ENCODE results near the gene DUSP8.
"Not testable (repeated sequence)": the region's sequence is repeated elsewhere in the genome, so short reads cannot be mapped to it uniquely, and the experiment has no call there.

The DUSP8 gene

DNA sequence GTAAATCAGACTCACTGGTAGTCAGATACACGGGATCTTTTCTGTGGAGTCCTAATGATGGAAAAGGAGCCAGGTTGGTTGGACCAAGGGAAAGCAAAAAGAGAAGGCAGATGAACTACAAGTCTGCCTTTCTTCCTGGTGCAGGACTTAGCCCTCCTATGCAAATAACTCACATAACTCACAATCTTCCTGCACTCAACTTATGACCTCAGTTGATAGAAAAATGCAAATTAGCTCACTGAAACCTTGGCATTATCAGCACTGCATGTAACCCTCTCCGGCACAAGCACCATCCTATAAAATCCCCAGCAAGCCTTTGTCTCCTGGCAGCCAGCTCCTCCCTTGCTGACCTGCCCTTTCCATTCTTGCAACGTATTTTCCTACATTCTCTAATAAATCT lies 29.6 kb upstream of the DUSP8 start:
- not testable (repeated sequence) for H3K4me1 ChIP-seq (ENCODE audit: control insufficient read depth in 1 of 2, insufficient read depth in 2 of 2, low read length in 2 of 2); H3K9ac ChIP-seq (ENCODE audit: low read depth in 1 of 2, low read length in 2 of 2); H3K27ac ChIP-seq (ENCODE audit: low read depth, low read length); H3K36me3 ChIP-seq (ENCODE audit: control insufficient read depth in 1 of 2, insufficient read depth in 2 of 2, low read length in 2 of 2); H3K4me3 ChIP-seq (ENCODE audit: low read depth in 1 of 2, low read length in 2 of 2); H3K9me3 ChIP-seq (ENCODE audit: control insufficient read depth in 1 of 2, low read length in 2 of 2); H3K27me3 ChIP-seq (ENCODE audit: control insufficient read depth in 1 of 2, insufficient read depth in 2 of 2, low read length in 2 of 2)

DNA sequence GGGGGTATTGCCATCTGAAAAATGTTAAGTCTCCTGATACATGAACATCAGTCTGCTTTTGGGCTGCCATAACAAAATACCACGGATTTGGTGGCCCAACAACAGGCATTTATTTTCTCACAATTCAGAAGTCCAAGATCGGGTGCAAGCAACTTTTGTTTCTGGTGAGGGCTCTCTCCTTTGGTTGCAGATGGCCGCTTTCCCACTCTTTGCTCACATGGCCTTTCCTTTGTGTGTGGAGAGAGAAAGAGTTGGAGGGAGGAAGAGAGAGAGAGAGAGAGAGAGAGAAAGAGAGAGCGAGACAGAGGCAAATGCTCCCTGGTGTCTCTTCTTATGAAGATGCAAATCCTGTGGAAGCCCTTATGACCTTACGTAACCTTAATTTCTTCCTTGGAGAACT lies 28.6 kb upstream of the DUSP8 start:
- H3K4me3 ChIP-seq (ENCODE audit: low read depth in 1 of 2, low read length in 2 of 2): no peak overlapping the region
- no peak overlapping the region for H3K9ac ChIP-seq (ENCODE audit: low read depth in 1 of 2, low read length in 2 of 2)
- peaks cover 0 to 3% of the 10 kb centered on the region in 2 donors for H3K27me3 ChIP-seq (ENCODE audit: control insufficient read depth in 1 of 2, insufficient read depth in 2 of 2, low read length in 2 of 2)
- no peak overlapping the region for H3K27ac ChIP-seq (ENCODE audit: low read depth, low read length)
- H3K36me3 ChIP-seq (ENCODE audit: control insufficient read depth in 1 of 2, insufficient read depth in 2 of 2, low read length in 2 of 2): no peaks in the 10 kb centered on the region
- peaks cover 0 to 18% of the 10 kb centered on the region in 2 donors for H3K4me1 ChIP-seq (ENCODE audit: control insufficient read depth in 1 of 2, insufficient read depth in 2 of 2, low read length in 2 of 2)
- no peaks in the 10 kb centered on the region for H3K9me3 ChIP-seq (ENCODE audit: control insufficient read depth in 1 of 2, low read length in 2 of 2)

GRCh38 chr11:1598816-1599215 lies 26.7 kb upstream of the DUSP8 start:
- Histone ChIP-seq H3K27ac (ENCODE audit: low read depth, low read length) (no peak overlapping the region), H3K9ac (ENCODE audit: low read depth in 1 of 2, low read length in 2 of 2) (no peak overlapping the region), H3K9me3 (ENCODE audit: control insufficient read depth in 1 of 2, low read length in 2 of 2) (no peaks in the 10 kb centered on the region), H3K4me1 (ENCODE audit: control insufficient read depth in 1 of 2, insufficient read depth in 2 of 2, low read length in 2 of 2) (peaks cover 0 to 19% of the 10 kb centered on the region in 2 donors), H3K4me3 (ENCODE audit: low read depth in 1 of 2, low read length in 2 of 2) (no peak overlapping the region), H3K36me3 (ENCODE audit: control insufficient read depth in 1 of 2, insufficient read depth in 2 of 2, low read length in 2 of 2) (no peaks in the 10 kb centered on the region), H3K27me3 (ENCODE audit: control insufficient read depth in 1 of 2, insufficient read depth in 2 of 2, low read length in 2 of 2) (peaks cover 0 to 3% of the 10 kb centered on the region in 2 donors)

GRCh38 chr11:1598406-1598805 lies 26.3 kb upstream of the DUSP8 start:
- H3K4me1 ChIP-seq (ENCODE audit: control insufficient read depth in 1 of 2, insufficient read depth in 2 of 2, low read length in 2 of 2): peaks cover 0 to 19% of the 10 kb centered on the region in 2 donors
- H3K9me3 ChIP-seq (ENCODE audit: control insufficient read depth in 1 of 2, low read length in 2 of 2); H3K36me3 ChIP-seq (ENCODE audit: control insufficient read depth in 1 of 2, insufficient read depth in 2 of 2, low read length in 2 of 2); H3K9ac ChIP-seq (ENCODE audit: low read depth in 1 of 2, low read length in 2 of 2); H3K27me3 ChIP-seq (ENCODE audit: control insufficient read depth in 1 of 2, insufficient read depth in 2 of 2, low read length in 2 of 2); H3K27ac ChIP-seq (ENCODE audit: low read depth, low read length); H3K4me3 ChIP-seq (ENCODE audit: low read depth in 1 of 2, low read length in 2 of 2): not testable (repeated sequence)

DNA sequence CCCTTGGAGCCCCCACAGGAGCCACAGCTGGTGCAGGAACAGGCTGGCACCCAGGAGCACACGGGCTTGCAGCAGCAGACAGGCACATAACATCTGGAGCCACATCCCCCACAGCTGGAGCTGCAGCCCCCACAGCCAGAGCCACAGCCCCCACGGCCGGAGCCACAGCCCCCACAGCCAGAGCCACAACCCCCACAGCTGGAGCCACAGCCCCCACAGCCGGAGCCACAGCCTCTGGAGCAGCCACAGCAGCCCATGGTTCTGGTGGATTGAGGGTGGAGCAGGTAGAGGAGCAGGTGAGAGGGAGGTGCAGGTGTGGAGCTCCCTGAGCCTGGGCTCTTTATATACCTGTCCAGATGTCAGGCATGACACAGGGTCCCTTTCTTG lies 25.9 kb upstream of the DUSP8 start, which contains the start of gene KRTAP5-2:
Gene KRTAP5-2 (minus strand): TSS at position 301 of the 387 bp plus-strand sequence. CDS start 44 bp downstream, at position 257.
- Histone ChIP-seq H3K4me1 (ENCODE audit: control insufficient read depth in 1 of 2, insufficient read depth in 2 of 2, low read length in 2 of 2) (peaks cover 0 to 19% of the 10 kb centered on the region in 2 donors), H3K4me3 (ENCODE audit: low read depth in 1 of 2, low read length in 2 of 2) (no peak within 1 kb of the TSS), H3K27me3 (ENCODE audit: control insufficient read depth in 1 of 2, insufficient read depth in 2 of 2, low read length in 2 of 2) (peaks cover 0 to 6% of the 10 kb centered on the region in 2 donors), H3K27ac (ENCODE audit: low read depth, low read length) (no peak within 1 kb of the TSS), H3K36me3 (ENCODE audit: control insufficient read depth in 1 of 2, insufficient read depth in 2 of 2, low read length in 2 of 2) (no peaks in the 10 kb centered on the region), H3K9me3 (ENCODE audit: control insufficient read depth in 1 of 2, low read length in 2 of 2) (no peaks in the 10 kb centered on the region), H3K9ac (ENCODE audit: low read depth in 1 of 2, low read length in 2 of 2) (no peak within 1 kb of the TSS)

GRCh38 chr11:1597331-1597993 lies 25.4 kb upstream of the DUSP8 start:
- Histone ChIP-seq H3K9me3 (ENCODE audit: control insufficient read depth in 1 of 2, low read length in 2 of 2) (no peaks in the 10 kb centered on the region), H3K4me1 (ENCODE audit: control insufficient read depth in 1 of 2, insufficient read depth in 2 of 2, low read length in 2 of 2) (peaks cover 0 to 19% of the 10 kb centered on the region in 2 donors), H3K4me3 (ENCODE audit: low read depth in 1 of 2, low read length in 2 of 2) (no peak overlapping the region), H3K9ac (ENCODE audit: low read depth in 1 of 2, low read length in 2 of 2) (no peak overlapping the region), H3K36me3 (ENCODE audit: control insufficient read depth in 1 of 2, insufficient read depth in 2 of 2, low read length in 2 of 2) (no peaks in the 10 kb centered on the region), H3K27ac (ENCODE audit: low read depth, low read length) (no peak overlapping the region), H3K27me3 (ENCODE audit: control insufficient read depth in 1 of 2, insufficient read depth in 2 of 2, low read length in 2 of 2) (peaks cover 0 to 6% of the 10 kb centered on the region in 2 donors)

DNA sequence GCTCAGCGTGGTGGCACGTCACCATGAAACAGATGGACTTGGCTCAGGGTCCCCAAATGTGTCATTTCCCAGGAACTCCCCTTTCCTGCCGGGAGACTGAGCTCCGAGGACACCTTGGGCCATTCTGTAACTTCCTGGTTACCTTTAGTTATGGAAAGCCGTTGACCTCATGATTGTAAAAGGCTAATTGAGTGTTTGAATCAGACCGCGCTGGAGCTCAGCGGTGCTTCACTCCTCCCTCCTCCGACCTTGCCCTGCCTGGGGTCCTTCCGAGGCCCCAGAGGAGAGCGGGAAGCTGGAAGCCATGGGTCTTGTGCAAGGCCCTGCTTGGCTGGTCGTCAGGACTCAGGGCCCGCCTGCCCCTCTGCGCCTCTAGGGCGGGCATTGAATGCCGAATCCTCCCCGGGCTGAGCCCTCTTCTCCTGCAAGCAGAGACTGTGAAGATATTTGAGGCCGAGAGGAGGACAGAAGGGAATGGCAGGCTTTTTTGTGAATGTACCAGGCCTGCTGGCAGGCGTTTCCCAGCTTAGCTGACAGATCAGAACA lies 24.6 kb upstream of the DUSP8 start:
- not testable (repeated sequence) for H3K27ac ChIP-seq (ENCODE audit: low read depth, low read length)

GRCh38 chr11:1595994-1596575 lies 24.0 kb upstream of the DUSP8 start:
- H3K4me1 ChIP-seq (ENCODE audit: control insufficient read depth in 1 of 2, insufficient read depth in 2 of 2, low read length in 2 of 2): peaks cover 0 to 19% of the 10 kb centered on the region in 2 donors
- not testable (repeated sequence) for H3K27me3 ChIP-seq (ENCODE audit: control insufficient read depth in 1 of 2, insufficient read depth in 2 of 2, low read length in 2 of 2); H3K9me3 ChIP-seq (ENCODE audit: control insufficient read depth in 1 of 2, low read length in 2 of 2); H3K27ac ChIP-seq (ENCODE audit: low read depth, low read length); H3K36me3 ChIP-seq (ENCODE audit: control insufficient read depth in 1 of 2, insufficient read depth in 2 of 2, low read length in 2 of 2); H3K4me3 ChIP-seq (ENCODE audit: low read depth in 1 of 2, low read length in 2 of 2); H3K9ac ChIP-seq (ENCODE audit: low read depth in 1 of 2, low read length in 2 of 2)

More for the DNA sequence above, 24.6 kb upstream of the DUSP8 start:
- not testable (repeated sequence) for H3K4me3 ChIP-seq (ENCODE audit: low read depth in 1 of 2, low read length in 2 of 2); H3K9me3 ChIP-seq (ENCODE audit: control insufficient read depth in 1 of 2, low read length in 2 of 2); H3K27me3 ChIP-seq (ENCODE audit: control insufficient read depth in 1 of 2, insufficient read depth in 2 of 2, low read length in 2 of 2); H3K36me3 ChIP-seq (ENCODE audit: control insufficient read depth in 1 of 2, insufficient read depth in 2 of 2, low read length in 2 of 2); H3K9ac ChIP-seq (ENCODE audit: low read depth in 1 of 2, low read length in 2 of 2)
- H3K4me1 ChIP-seq (ENCODE audit: control insufficient read depth in 1 of 2, insufficient read depth in 2 of 2, low read length in 2 of 2): peaks cover 0 to 19% of the 10 kb centered on the region in 2 donors

- H3K27ac ChIP-seq (ENCODE audit: low read depth, low read length): no peak overlapping the region
- no peak overlapping the region for H3K4me3 ChIP-seq (ENCODE audit: low read depth in 1 of 2, low read length in 2 of 2)
- H3K4me1 ChIP-seq (ENCODE audit: control insufficient read depth in 1 of 2, insufficient read depth in 2 of 2, low read length in 2 of 2): peaks cover 0 to 19% of the 10 kb centered on the region in 2 donors
- no peak overlapping the region for H3K9ac ChIP-seq (ENCODE audit: low read depth in 1 of 2, low read length in 2 of 2)
- H3K27me3 ChIP-seq (ENCODE audit: control insufficient read depth in 1 of 2, insufficient read depth in 2 of 2, low read length in 2 of 2): peaks cover 0 to 6% of the 10 kb centered on the region in 2 donors
- H3K9me3 ChIP-seq (ENCODE audit: control insufficient read depth in 1 of 2, low read length in 2 of 2): no peaks in the 10 kb centered on the region
- H3K36me3 ChIP-seq (ENCODE audit: control insufficient read depth in 1 of 2, insufficient read depth in 2 of 2, low read length in 2 of 2): no peaks in the 10 kb centered on the region
Measured at GRCh38 chr11:1592628-1593027, 20.6 kb upstream of the DUSP8 start.

DNA sequence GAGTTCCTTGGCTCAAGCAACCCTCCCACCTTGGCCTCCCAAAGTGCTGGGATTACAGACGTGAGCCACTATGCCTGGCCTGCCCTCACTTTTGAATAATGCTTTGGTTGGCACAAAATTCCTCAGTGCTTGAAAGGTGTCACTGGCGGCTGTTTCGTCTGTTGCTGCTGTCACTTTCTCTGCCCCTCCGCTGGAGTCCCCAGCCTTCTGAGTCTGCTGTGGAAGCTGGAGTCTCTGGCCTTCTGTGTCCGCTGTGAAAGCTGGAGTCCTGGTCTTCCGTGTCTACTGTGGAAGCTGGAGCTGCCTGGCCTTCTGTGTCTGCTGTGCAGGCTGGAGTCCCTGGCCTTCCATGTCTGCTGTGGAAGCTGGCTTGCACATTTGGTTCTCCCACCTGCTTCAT lies 17.9 kb upstream of the DUSP8 start:
- Histone ChIP-seq H3K27me3 (ENCODE audit: control insufficient read depth in 1 of 2, insufficient read depth in 2 of 2, low read length in 2 of 2) (peaks cover 0 to 3% of the 10 kb centered on the region in 2 donors), H3K9me3 (ENCODE audit: control insufficient read depth in 1 of 2, low read length in 2 of 2) (no peaks in the 10 kb centered on the region), H3K27ac (ENCODE audit: low read depth, low read length) (no peak overlapping the region), H3K36me3 (ENCODE audit: control insufficient read depth in 1 of 2, insufficient read depth in 2 of 2, low read length in 2 of 2) (no peaks in the 10 kb centered on the region), H3K9ac (ENCODE audit: low read depth in 1 of 2, low read length in 2 of 2) (no peak overlapping the region), H3K4me3 (ENCODE audit: low read depth in 1 of 2, low read length in 2 of 2) (no peak overlapping the region), H3K4me1 (ENCODE audit: control insufficient read depth in 1 of 2, insufficient read depth in 2 of 2, low read length in 2 of 2) (no peaks in the 10 kb centered on the region)
